ENCODE data around the gene ZBP1.

Gene ZBP1

DNA sequence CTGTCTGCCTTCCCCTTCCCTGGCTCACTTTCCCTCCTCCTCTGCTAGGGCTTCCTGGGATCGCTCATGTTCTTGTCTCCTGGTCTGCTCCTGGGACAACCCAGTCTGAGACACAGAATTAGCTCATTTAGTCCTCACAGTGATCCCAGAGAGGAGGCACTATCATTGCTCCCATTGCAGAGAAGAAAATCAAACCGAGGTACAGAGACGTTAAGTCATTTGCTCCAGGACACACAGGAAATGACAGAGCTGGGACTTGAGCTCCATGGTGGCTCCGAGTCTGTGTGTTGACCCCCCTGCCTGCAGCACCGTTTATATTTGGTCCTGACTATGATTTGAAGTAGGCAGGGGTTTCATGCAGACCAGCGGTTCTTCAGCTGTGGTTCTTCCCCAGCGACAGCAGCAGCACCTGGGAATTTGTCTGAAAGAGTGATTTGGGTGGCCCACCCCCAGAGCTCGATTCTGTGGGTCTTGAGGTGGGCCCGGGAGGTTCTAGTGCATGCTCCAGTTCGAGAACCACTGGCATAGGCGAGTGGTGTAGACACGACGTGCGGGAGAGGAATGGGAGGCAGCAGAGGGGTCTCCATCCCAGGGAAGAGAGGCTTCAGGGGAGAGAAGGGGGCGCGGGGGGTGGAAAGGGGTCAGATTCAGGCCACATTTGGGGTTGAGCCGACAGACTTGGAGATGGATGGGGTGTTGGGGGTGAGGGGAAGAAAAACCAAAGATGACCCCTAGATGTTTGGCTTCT, 34.6 kb downstream of the ZBP1 start:
- DNase-seq (ENCODE audit: low read depth) = no peak

DNA sequence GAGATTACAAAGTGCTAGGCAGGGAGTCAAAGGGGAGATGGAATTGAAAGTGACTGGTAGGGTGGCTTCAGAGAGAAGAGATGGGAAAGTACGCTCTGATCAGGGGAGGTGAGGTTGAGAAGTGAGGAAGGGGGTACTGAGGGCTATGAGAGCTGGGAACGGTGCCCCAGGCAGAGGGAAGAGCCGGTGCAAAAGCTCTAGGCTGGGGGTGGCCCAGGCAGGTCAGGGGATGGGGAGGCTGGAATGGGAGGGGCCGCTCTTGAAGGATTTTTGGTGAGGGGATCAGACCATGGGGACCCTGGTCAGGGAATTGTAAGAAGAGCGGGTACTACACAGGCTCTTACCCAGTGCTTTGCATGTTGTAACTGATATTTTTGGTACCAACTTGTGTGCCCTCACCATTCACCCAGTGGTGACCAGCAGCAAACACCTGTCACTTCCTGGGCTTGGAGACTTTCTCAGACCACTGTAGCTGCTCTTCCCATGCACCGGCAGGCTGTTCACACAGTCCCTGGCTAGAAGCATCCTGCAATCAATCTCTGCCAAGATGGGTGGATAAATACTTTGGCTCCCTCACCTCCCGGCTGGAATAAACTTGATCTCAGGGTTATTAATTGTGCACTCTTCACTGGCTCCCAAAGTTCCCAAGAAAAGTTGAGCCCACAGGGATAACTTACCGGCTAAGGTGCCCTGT, 35.3 kb downstream of the ZBP1 start:
- no peak for DNase-seq (ENCODE audit: low read depth)

DNA sequence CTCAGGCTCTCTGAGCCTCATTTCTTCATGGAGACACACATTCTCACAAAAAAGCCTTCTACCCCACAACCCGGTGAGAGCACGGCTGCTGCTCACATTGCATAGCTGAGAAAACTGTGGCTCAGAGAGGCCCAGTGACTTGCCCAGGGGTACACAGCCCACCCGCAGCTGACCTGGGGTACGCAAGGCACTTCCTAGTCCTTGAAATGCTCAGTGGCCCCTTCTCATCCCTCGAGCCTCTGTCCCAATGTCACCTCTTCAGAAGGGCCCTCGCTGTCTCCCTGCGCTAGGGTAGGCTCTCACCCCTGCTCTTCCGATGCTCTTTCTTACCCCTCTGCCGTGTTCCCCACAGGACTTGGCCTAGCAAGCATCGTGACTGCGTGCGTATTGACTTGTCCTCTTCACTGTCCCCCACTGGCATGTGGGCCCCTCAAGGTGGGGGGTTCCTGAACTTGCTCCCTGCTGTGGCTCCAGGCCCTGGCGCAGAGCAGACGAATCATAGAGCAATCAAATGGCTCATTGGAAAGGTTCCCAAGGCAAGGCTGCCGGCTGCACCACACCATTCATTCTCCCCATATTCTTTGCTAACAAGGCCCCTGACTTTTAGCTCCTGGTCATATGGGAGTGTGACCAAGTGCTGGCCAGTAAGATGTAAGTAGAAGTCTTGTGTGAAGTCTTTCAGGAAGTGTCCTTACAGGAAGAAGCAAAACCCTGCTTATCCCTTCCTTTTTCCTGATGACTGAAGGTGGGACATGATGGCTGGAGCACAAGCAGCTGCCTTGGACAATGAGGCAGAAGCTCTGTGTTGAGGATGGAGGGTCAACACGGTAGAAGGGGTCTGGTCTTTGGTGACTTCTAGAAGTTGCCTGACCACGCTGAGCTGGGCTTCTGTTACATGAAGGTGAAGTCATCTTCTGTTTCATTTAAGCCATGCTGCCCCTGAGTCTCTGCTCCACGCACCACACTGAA, 36.7 kb downstream of the ZBP1 start:
- no peak for DNase-seq (ENCODE audit: low read depth)

DNA sequence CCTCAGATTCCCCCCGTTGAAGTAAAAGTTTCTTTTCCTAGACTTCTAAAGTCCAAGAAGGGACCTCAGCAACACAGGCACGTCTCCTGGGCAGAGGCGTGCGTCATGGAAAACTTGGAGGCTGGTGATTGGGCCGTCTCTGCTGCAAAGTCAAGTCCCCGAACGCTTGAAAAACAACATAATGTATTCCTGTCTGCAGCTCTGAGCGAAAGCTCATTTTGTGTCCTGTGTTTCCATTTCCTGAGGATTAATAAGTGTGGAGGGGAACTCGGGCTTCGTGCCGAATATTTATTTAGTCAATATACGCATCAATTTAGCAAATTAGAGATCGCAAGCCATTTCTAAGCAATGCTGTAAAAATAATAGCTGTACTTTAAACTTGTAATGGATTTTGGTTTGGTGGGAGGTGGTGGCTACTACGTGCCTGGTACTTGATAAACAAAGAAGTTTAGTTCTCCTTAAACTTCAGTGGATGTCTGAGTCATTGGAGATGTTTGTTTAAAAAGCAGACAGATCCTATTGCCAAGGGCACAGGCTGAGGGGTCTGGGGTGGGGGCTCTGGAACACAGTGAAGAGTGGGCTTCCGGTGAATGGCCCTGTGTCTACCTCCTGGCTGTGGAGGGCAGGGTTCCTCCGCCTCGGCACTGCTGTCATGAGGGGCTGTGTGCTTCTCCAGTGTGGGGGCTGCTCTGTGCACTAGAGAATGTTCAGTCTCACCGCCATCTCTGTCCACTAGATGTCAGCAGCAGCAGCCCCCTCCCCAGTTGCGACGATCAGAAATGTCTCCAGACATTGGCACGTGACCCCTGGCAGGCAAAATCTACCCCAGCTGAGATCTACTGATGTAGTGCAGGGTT, 37.6 kb downstream of the ZBP1 start:
- DNase-seq (ENCODE audit: low read depth) = peak; percentile 55

DNA sequence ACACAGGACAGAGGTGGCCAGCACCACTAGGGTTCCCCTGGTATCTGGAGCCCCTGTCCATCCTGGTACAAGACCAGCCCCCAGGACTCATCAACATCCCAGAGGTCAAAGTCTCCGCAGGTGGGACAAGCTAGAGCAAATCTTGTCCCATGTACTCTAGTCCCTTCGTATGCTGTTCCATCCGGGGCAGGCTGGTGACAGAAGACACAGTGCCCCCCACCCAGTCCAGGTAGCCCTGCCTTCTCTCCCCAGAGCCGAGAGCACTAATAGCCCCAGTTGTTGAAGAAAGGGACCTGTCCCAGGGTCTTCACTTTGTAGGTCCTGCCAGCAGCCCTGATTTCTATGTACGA, 38.2 kb downstream of the ZBP1 start:
- no peak for DNase-seq (ENCODE audit: low read depth)

DNA sequence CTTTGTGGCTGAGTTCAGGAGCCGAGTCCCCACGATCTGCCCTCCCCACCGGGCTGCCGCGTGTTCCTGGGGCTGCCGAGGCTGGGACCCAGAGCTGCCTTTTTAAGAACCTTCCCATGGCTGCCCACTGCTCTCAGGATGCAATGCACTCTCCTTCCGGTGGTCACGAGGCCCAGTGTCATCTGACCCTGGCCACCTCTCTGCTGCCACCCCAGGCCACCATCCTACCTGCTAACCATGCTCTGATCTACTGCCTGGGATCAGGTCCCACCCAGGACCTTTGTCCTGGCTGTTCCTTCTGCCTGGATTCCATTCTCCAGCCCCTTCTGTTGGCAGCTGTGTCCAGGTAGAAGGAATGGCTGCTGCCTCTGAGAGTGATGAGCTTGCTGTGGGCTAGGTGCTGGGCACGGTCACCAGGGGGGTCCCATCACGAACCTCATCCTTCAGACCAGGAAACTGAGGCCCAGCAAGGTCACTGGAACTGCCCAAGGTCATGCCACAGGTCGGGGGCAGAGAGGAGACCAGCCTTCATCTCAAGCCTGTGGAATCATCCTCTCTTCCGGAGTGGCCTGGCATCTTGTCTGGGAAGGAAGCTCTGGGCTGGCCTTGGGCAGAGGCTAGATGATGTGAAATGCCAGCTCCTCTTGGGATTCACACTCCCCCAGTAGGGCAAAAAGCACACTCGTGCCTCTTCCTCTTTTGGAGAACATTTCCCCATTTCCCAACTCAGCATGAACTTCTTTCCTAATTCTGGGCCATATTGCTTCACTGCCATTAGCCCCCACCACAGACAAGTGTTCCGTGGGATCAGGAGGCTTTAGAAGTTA, 38.8 kb downstream of the ZBP1 start:
- DNase-seq (ENCODE audit: low read depth) = no peak

DNA sequence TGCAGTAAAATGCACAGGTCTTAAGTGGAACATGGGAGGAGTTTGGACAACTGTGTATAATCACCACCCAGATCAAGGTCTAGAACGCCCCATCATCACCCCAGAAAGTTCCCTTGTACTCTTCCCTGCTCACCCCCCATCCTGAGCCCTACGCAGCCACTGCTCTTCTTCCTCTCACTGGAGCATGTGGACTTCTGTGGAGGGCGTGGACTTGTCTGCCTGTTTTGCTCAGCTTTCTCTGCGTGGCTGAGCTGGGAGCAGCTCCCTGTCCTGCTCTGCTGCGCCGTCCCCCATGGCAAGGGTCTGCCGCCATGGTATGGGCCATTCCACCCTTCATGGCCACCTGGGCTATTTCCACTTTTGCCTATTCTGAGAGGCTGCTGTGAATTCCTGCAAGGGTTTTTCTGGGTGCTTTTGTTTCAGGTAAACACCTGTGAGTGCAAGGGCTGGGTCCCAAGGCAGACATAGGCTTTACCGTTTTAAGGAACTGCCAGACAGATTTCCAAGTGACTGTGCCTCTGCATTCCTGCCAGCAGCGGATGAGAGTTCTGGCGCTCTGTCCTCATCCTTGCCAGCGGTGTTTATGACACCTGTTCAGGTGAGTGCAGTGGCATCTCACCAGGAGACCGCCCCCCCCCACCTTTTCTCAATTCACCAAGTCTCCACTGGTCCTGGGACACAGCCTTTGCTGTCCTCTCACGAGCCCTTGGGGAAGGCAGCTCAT, 39.6 kb downstream of the ZBP1 start:
- no peak for DNase-seq (ENCODE audit: low read depth)

DNA sequence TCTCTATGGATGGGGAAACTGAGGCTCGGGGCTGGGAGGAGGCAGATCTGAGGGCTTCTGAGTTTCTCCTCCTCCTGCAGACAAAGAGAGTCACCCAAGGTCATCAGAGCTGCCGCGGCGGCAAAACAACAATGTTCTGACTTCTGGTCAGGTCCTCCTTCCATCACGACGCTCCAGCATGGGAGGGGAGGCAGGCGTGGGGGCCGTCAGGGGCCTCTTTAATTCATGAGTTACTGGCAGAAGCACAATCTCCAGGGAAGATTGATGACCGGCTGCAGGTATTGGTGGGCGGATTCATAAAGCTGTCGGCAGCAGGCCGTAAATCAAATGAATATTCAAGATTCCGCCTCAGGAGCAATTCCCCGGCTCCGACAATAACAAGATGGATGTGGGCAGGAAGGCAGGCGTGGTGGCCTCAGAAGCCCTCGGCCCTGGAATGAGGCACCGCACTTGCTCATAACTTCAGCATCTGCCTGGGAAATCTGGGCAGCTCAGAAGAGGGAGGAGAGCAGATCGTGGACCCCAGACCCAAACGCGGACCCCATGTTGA, 40.3 kb downstream of the ZBP1 start:
- DNase-seq (ENCODE audit: low read depth) = no peak

DNA sequence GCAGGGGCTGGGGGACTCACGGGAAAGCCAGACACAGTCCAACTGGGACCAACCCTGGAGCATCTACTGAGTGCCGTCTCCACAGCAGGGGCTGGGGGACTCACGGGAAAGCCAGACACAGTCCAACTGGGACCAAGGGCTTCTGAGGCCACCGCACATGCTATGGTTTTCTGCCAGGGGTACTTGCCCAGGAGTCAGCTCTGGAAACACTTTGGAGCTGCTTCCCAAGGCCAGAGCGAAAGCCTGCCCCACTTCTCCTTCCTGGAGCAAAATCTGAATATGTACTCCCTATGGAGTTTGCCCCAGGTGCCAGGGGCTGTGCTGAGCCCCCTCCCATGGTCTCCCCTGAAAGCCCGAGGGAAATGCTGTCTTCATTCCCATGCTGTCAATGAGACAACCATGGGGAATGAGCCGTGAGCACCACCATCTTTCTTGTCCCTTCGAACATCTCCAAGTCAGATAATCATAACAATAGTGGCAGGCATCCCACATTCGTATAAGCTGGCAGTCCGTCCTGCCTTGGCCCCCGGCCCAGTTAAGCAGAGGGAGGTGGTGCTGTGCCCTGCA, 40.8 kb downstream of the ZBP1 start:
- no peak for DNase-seq (ENCODE audit: low read depth)

DNA sequence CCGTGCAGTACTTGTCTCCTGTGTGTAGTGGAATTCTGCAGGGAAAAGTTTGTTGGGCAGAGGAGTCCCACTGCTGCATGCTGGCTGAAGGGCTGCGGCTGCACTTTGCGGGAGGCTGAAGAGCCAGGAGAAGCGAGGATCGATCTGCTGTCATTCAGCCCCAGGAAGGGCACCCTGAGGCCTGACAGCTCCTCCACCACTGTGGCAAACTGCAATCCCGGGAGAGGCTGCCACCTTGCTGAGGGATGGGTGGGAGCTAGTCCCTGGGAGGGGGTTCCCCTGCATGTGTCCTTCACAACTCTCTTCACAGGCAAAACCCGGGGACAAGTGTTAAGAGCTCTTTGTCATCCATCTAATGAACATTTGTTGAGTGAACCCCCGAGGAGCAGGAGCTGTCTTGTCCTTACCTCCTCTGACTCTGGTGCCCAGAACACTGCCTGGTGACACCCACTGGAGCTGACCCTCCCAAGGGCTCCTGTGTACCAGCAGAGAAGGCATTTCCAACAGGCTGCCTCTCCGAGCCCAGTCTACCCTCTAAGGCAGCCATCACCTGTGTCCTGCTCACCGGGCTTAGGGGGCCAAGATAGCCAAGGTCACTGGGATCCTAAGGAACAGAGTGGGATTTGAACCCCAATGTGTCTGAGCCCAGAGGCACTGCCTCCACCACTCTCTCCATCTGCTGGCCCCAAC, 41.6 kb downstream of the ZBP1 start:
- DNase-seq (ENCODE audit: low read depth) = no peak

DNA sequence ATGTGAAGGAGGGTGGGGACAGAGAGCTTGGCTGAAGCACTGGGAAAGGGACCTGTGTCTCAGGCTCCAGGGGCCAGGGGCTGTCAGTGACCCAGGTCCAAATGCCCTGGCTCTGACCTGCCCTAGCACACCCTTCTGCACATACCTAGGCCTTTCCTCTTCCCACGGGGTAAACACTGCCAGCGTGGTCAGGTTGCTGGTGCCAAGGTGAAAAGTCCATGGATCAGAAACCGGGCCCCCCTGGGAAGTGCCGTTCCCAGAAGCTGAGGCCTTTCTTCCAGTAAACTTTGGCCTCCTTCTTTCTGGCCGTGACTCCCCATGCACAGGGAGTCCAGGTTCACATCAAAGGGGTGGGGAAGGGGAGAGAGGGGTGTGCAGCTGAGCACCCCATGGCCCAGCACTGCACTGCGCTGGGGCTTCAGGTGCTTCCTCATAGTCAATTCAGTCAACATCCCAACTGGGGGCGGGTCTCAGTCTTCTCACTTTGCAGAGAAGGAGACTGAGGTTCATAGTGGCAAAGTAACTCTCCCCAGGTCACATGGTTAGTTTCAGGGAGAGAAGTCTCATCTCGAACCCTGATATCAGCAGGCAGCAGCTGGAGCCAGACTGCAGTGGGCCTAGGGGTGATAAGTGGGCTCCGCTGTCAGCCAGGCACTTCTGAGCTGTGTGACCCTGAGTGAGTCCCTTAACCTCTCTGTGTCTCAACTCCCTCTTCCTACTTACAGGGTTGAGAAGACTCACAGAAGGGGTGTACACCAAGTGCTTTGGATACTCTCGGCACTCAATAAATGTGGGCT, 42.3 kb downstream of the ZBP1 start:
- no peak for DNase-seq (ENCODE audit: low read depth)

DNA sequence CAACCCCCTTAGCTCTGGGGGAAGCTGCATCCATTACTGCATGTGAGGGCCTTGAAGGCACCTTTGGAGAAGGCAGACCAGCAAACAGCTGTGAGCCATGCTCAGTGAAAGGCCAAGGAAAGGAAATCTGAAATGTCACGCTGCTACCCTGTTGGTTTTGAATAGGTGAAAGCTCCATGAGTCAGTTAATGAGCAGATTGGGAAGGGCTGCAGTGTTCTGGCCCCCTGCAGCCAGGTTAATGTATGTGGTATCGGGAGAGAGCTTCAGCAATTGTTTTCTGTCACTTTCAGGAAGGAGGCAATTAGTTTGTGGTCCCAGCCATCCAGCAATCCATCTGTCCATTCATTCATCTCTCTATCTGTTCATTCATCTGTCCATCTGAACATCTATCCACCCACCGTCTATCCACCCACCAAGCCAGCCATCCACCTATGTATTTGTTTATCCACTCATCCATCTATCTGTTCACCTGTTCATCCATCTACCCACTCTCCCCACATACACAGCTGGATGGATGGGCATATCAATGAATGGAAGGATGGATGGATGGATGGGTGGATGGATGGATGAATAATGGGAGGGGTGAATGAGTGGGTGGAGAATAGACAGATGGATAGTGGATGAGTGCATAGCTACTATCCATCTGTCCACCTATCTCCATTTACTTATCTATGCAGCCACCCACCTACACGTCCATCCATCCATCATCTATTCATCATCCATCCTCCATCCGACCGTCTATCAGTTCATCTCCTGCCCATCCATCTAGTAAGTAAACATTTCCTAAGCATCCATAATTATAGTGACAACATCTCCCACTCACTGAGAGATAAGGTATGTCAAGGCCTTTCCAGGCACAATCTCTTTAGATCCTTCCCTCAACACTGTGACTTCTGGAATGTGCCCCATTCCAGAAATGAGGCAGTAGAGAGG, 43.3 kb downstream of the ZBP1 start:
- no peak for DNase-seq (ENCODE audit: low read depth)

DNA sequence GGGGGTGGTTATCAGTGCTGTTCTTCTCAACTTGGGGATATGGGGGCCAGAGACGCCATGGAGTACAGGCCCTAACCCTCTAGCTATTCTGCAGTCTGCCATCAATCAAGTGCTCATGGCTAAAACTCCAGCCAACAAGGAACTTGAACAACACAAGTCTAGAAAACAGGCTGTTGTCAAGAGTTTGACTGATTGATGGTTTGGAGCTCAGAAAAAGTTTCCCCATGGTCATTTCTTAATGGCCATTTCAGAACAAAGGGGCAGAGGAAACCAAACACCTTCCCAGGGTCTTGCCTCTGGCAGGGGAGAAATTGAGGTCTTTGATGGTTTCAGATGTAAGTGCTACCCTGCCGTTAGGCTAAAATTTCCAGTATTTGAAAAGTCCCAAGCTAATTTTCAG, 44.2 kb downstream of the ZBP1 start:
- DNase-seq (ENCODE audit: low read depth) = no peak

DNA sequence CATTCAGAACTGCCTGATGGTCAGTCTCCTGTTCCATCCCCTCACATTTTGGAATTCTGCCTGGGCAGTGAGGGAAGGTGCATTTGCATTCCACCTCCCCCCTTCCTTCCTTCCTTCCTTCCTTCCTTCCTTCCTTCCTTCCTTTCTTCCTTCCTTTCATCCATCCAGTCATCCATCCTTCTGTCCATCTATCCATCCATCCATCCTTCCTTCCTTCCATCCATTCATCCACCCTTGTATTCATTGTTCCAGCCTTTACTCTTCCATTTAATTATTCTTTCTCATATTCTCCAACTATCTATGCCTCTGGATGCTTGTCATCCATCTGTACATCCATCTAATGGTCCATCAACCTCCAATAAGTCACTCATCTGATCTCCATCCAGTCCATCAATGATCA, 45.3 kb downstream of the ZBP1 start:
- no peak for DNase-seq (ENCODE audit: low read depth)

DNA sequence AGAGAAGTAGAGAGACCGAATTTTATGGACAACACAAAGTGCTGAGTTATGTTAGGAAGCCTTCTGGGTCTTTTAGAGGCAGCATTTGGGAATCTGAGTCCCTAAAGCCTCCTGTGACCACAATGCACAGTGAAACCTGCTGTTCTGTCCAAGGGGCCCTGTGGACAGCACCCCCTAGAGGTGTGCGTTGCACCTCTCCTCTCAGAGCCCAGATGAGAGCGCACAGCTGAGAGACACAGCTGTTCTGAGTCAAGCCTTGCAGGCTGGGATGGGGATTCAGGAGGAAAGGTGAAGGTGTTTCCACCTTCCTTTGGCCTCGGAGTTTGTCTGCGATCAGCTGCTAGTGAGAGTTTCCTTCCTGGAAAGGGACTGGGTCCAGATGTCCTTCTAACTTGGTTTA, 46.3 kb downstream of the ZBP1 start:
- DNase-seq (ENCODE audit: low read depth) = no peak

DNA sequence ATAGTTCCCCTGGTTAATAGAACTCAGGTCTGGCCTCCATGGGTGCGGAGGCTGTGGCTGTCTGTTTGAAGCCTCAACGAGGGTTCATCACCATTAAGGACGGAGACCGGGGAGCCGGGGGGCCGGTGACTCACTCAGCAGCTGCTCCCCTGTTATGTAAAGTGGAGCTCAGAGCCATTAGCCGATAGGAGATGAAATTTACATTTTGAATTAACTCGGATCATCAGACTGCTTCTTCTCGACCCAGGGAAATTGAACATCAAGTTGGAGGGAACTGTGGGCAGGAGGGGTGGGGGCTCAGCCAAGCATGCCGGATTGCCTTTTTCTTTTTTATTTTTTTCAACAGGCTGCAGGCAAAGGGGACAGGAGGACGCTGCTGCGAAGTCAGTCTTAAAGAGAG, 47.0 kb downstream of the ZBP1 start:
- no peak for DNase-seq (ENCODE audit: low read depth)

DNA sequence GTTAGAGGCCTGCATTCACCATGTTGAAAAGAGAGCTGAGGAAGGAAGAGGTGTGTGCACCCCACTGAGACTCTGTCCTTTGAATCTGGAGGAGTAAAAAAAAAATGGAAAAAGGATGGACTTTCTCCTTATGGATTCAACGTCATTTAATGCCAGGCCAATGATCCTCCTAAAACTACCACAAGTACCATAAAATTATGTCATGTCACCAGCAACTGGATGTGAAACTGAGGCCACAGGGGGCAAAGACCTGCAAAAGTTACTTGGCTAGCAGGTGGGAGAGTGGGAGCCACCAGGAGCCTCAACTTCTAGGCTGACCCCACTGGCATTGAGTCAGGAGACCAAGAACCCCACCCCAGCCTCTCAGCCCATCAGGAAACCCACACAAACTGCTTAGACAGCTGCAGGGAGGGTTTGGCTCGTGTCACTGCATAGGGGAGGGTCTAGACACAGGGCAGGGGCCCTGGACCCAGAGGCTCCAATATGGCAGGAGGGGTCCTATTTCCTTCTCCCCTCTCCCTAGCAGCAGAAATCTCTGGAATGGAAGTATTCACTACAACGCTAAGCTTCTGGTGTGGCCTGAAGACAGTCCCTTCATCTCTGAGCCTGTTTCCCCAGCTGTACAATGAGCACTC, 48.3 kb downstream of the ZBP1 start:
- DNase-seq (ENCODE audit: low read depth) = no peak
